HG02852 (cell line): Measurements from ENCODE around the gene SLC22A4.

Experiments used
- ATAC-seq: cut with Tn5 transposase; IDR thresholded peaks from one replicate; pipeline ENCODE4 v1.9.1; 2021; ENCODE audit warnings: mild to moderate bottlenecking, moderate library complexity; ENCODE audit not compliant: unreplicated experiment

The SLC22A4 gene

GRCh38 chr5:132389585-132390286 is 95.5 kb downstream of the SLC22A4 start:
- ATAC-seq, result no peak

- no peak for ATAC-seq
Observed at GRCh38 chr5:132391247-132391646, 97.1 kb downstream of the SLC22A4 start.

GRCh38 chr5:132391870-132392269 is 97.7 kb downstream of the SLC22A4 start:
- ATAC-seq, result no peak

GRCh38 chr5:132392411-132392810 is 98.2 kb downstream of the SLC22A4 start:
- no peak for ATAC-seq

GRCh38 chr5:132392978-132393825 is 99.0 kb downstream of the SLC22A4 start:
- ATAC-seq, result no peak
